Activated CD8-positive, alpha-beta memory T cell treated with anti-CD3 and anti-CD28 coated beads, Interleukin-2, amount 50 U/mL, for 1 hour (primary cell): ENCODE data around the gene METTL15.
"Not testable (repeated sequence)": the region's sequence is repeated elsewhere in the genome, so short reads cannot be mapped to it uniquely, and the experiment has no call there.

ENCODE experiments used
- DNase-seq: peaks from one replicate; pipeline ENCODE4 v3.0.0-alpha.2; 2020; ENCODE audit errors: extremely low read depth

The METTL15 gene

GRCh38 chr11:28290995-28291394 is 182.8 kb downstream of the METTL15 start:
- DNase-seq = not testable (repeated sequence)

- DNase-seq = no peak
These were observed 188.2 kb downstream of the METTL15 start for GRCh38 chr11:28296426-28296825.

GRCh38 chr11:28298209-28298608 is 190.0 kb downstream of the METTL15 start:
- DNase-seq = no peak

- no peak for DNase-seq
These were observed 195.4 kb downstream of the METTL15 start for GRCh38 chr11:28303477-28304191.

GRCh38 chr11:28315440-28315839 is 207.3 kb downstream of the METTL15 start:
- DNase-seq = no peak

GRCh38 chr11:28318871-28319270 is 210.7 kb downstream of the METTL15 start:
- no peak for DNase-seq

GRCh38 chr11:28323621-28324020 is 215.4 kb downstream of the METTL15 start:
- DNase-seq = no peak

- not testable (repeated sequence) for DNase-seq
These were observed 224.2 kb downstream of the METTL15 start for GRCh38 chr11:28332393-28332792.

- no peak for DNase-seq
These were observed 229.5 kb downstream of the METTL15 start for GRCh38 chr11:28337701-28338100.

GRCh38 chr11:28338371-28338770 is 230.2 kb downstream of the METTL15 start:
- no peak for DNase-seq

GRCh38 chr11:28339488-28339887 is 231.3 kb downstream of the METTL15 start:
- DNase-seq = no peak

GRCh38 chr11:28342716-28343115 is 234.5 kb downstream of the METTL15 start:
- DNase-seq = no peak

- no peak for DNase-seq
These were observed 235.4 kb downstream of the METTL15 start for GRCh38 chr11:28343304-28344233.

- no peak for DNase-seq
These were observed 238.0 kb downstream of the METTL15 start for GRCh38 chr11:28346209-28346608.

GRCh38 chr11:28346721-28347120 is 238.5 kb downstream of the METTL15 start:
- DNase-seq = no peak

- DNase-seq = no peak
These were observed 239.2 kb downstream of the METTL15 start for GRCh38 chr11:28347371-28347770.

- DNase-seq = no peak
These were observed 242.0 kb downstream of the METTL15 start for GRCh38 chr11:28350216-28350615.

GRCh38 chr11:28353991-28354390 is 245.8 kb downstream of the METTL15 start:
- no peak for DNase-seq

- DNase-seq = no peak
These were observed 258.6 kb downstream of the METTL15 start for GRCh38 chr11:28366549-28367346.

- not testable (repeated sequence) for DNase-seq
These were observed 269.9 kb downstream of the METTL15 start for GRCh38 chr11:28378095-28378494.
